Right ventricle myocardium superior (tissue), 1 donor: ENCODE data around the gene B3GNT7. TPM values are rescaled to one million over a fixed set of nuclear protein-coding genes. Genes with fewer than 3 reads are reported as not detected.

Experiments used
- ATAC-seq: fragments of 200-7000 bp; cut with Tn5 transposase; one replicate; pipeline ENCODE4 v1.9.1; 2020; ENCODE audit warnings: mild to moderate bottlenecking; ENCODE audit not compliant: poor library complexity
- DNase-seq: peaks from one replicate; pipeline ENCODE4 v3.0.0-alpha.2; 2020
- intact Hi-C: fragments of 100-400 bp; cut with DNase I; formaldehyde crosslinking; loops from one replicate; pipeline ENCODE4 v1.11.2; 2022
- total RNA-seq: library from RNA; stranded (reverse); fragmentation: NEBNext Ultra II Directional; extraction: Animal tissue kit (Norgen Biotek cat#: 25700); gene quantifications from one replicate; pipeline ENCODE4 v1.2.1, GENCODE V29; 2021
- donor health status: DM: no; HTN: yes; CAD: no; lungs with severe emphysema.

B3GNT7 gene
- total RNA-seq, 1 donor from 2014 or later = 7.7 TPM

GRCh38 chr2:231380307-231380706 is 15.2 kb upstream of the B3GNT7 start:
- intact Hi-C loops = no loop called here
- ATAC-seq (no peak), DNase-seq (no peak)

DNA sequence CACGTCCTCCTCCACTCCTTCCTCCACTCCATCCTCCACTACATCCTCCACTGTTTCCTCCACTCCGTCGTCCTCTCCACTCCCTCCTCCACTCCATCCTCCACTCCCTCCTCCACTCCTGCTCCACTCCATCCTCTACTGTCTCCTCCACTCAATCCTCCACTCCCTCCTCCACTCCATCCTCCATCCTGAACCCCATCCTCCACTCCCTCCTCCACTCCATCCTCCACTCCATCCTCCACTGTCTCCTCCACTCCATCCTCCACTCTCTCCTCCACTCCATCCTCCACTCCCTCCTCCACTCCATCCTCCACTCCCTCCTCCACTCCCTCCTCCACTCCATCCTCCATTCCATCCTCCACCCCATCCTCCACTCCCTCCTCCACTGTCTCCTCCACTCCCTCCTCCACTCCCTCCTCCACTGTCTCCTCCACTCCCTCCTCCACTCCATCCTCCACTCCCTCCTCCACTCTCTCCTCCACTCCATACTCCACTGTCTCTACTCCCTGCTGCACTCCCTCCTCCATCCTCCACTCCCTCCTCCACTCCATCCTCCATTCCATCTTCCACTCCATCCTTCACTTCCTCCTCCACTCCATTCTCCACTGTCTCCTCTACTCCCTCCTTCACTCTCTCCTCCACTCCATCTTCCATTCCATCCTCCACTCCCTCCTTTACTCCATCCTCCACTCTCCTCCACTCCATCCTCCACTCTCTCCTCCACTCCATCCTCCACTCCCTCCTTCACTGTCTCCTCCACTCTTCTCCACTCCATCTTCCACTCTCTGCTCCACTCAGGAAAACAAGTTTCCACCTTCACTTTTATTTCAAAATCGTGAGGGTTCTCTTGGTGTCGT is 14.3 kb upstream of the B3GNT7 start:
- ATAC-seq = no peak
- DNase-seq = no peak
- intact Hi-C loops = no loop called here

GRCh38 chr2:231382116-231382515 is 13.4 kb upstream of the B3GNT7 start:
- intact Hi-C loops = no loop called here
- ATAC-seq (no peak), DNase-seq (no peak)

DNA sequence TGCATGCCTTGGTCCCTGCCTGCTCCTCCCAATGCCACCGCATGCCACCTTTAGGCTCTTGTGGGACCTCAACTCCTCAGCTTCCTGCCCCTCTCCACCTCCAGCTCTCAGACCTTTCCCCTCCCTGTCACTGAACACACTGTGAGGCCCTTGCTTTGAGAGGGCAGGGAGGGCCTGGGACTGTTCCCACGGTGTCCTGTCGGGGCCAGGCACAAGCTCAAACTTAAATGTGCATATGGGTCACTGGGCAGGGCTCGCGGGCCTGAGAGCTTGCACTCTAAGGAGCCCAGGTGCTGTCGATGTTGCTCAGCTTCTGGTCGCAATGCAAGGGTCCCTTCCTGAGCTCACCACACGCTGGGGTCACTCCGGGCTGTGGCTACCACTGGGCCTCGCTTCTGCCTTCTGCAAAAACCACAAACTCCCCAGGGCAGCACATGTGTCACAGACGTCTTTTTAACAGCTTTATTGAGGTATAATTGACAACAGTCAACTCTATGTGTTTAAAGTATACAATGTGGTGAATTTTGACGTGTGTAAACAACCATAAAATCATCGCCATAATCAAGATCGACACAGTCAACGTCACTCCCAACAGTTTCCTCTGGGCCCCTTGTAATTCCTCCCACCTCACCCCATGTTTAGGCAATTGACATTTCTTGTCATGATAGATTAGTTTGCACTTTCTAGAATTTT is 11.9 kb upstream of the B3GNT7 start:
- ATAC-seq (no peak), DNase-seq (no peak)
- intact Hi-C loops = no loop called here

DNA sequence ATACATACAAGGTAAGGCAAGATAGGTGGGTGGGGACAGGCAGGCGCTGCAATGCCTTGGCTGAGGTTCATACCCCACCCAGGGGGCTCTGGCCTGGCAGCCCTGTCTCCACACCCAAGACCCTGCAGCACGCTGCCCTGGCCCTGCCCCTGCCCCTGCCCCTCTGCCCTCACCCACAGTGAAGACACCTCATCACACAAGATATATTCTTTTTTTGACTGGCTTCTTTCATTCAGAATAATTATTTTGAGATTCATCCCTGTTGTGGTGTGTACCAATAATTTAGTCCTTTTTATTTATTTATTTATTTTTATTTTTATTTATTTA is 11.4 kb upstream of the B3GNT7 start:
- ATAC-seq = no peak
- DNase-seq = no peak
- intact Hi-C loops = no loop called here

DNA sequence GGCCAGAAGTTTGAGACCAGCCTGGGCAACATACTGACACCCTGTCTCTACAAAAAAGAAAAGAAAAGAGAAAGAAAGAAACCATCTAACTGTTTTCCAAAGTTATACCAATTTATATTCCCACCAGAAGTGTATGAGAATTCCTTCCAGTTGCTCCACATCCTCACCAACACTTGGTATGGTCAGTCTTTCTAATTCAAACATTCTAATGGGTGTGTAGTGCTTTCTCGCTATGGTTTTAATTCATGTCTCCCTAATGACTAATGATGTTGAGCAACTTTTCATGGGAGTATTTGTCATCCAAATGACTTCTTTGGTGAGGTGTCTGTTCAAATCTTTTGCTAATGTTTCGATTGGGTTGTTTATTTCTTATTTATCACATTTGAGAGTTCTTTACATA is 10.5 kb upstream of the B3GNT7 start:
- no peak for ATAC-seq
- intact Hi-C loops = no loop called here
- DNase-seq = no peak

DNA sequence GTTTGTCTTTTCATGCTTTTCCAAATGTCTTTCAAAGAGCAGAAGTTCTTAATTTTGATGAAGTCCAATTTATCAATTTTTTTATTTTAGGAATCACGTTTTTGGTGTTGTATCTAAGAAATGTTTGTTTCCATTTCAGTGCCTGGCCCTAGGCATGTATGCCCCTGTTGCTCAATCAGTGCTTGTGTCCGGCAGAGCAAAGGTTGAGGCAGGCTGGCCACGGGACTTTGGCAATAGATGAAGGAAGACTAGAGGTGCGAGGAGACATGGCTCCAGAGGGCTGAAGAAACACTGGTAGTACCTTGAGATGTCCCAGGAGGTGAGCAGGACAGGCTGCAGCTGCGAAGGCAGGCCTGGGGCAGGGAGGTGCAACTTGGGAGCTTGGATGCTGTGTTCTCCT is 10.1 kb upstream of the B3GNT7 start:
- DNase-seq (no peak), ATAC-seq (no peak)
- intact Hi-C loops = no loop called here

DNA sequence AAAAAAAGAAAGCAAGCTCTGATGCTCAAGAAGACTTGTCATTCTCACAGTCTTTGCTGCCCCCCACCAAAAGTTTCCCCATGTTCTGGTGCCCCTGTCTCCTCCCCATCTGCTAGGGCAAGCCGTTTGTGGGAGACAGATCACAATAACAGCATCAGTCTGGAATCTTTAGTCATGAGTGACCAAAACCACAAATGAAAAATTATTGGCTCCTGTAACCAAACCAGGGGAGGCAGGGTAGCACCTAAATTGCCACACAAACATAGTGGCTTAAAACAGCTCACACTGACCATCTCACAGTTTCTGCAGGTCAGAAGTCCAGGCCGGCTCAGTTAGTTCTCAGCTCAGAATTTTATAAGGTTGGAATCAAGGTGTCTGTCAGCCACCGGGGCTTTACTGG is 9.1 kb upstream of the B3GNT7 start:
- ATAC-seq = no peak
- intact Hi-C loops = no loop called here
- no peak for DNase-seq

GRCh38 chr2:231387904-231388724 is 7.4 kb upstream of the B3GNT7 start:
- ATAC-seq = peak; percentile 79
- intact Hi-C loops = no loop called here
- peak; percentile 82 for DNase-seq

DNA sequence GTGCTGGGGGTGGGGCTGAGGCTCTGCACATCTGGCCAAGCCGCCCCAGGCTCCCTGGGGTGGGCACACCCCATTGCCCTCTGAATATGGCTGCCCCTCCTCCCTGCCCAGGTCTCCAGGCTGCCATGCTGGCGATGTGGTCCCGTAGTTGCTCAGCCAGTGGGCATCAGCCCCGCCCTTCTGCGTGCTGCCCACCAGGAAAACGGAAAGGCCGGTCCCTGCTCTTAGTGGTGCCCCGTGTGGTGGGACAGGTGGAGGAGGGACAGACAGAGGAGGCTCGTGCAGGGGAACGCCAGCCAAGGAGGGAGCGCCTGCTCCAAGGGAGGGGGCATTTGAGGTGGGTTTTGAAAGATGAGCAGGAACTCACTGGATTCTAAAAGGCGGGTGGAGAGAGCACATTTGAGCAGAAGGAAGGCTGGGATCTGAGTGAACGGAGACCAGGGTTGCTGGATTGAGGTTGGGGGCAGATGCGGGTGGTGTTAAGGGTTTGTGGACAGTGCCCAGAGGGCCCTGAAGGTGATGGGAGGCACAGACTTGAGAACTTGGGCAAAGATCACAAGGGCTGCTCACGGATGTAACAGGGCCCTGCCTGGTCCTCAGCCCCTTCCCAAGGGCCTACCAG is 6.7 kb upstream of the B3GNT7 start:
- DNase-seq (no peak), ATAC-seq (no peak)
- intact Hi-C loops = no loop called here

GRCh38 chr2:231390667-231391066 is 4.8 kb upstream of the B3GNT7 start:
- intact Hi-C loops = no loop called here
- ATAC-seq = no peak
- DNase-seq = peak; percentile 38

- no peak for ATAC-seq
These were observed 3.5 kb upstream of the B3GNT7 start for GRCh38 chr2:231391981-231392380.

DNA sequence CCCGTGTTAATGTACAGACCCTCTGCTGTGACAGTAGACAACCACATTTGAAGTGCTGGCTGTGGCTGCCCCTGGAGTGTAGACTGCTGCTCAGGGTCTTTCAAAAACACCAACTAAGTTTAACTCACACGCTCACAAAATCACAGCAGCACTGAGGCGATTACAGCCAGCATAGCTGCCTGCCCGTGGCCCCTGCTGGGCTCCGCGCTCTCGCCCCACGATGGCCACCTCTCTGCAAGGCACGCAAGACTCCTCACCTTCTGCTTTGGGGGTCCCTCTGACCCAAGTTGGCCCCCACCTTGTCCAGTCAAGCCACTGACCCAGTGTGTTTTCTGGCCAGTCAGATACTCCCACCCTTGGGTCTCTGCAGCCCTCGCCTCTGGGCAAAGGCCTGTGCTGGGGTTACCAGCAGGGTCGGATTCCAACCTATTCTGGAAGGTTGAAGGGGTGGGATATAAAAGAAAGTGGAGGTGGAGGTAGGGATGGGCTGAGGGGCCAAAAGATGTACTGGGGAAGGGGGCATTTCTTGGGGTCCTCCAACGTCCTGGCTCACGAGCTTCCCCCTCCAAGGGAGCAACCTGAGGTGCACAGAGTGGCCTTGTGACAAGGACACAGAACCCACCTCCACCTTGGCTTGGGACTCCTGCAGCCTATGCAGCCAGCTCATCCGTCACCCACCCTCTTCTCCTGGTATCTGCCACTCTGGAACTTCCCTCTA is 2.9 kb upstream of the B3GNT7 start:
- DNase-seq = peak; percentile 16
- ATAC-seq = no peak
- intact Hi-C loops = no loop called here

More at GRCh38 chr2:231391981-231392380, 3.5 kb upstream of the B3GNT7 start:
- intact Hi-C loops = no loop called here
- DNase-seq = peak; percentile 0

DNA sequence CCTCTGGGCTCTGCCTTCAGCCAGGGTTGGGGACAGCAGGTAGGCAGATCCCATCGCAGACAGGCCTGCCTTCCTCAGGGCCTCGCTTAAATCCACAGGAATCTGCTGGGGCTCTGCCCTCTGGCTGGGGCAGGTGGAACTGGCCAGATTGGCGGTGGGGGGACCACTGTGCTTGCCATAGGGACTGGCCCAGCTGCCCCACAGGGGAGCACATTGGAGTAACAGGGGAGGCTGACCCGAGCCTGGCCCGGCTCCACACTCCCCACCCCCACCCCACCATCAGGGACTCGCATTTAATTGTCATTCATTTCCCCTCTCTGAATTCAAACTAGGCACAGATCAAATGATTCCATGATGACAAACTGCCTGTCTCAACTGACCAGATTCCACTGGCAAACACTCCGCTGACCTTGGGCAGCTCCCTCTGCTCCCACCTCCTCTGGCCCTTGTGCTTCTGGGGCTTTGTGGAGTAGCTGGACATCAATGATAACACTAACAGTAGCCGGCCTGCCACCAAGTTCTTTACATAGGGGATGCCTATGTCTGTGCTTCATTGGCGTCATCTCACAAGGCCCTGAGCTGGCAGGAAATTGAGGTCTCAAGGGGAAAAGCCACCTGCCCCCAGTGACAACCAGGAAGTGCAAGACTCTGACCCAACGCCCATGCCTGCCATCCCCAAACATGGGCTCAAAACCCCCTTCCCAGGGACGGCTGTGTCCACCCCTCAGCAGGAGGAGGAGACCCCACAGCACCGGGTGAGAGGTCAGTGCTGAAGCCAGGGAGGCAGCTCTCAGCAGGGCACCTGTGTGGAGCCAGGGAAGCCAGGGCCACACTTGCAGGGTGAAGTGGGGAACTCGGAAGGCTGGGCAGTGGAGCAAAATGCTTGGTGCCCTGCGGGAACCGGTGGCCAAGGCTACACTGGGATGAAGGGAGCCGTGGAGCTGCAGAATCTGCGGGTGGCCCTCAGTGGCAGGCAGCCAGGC is 2.1 kb upstream of the B3GNT7 start:
- peak; percentile 39 for DNase-seq
- no peak for ATAC-seq
- intact Hi-C loops = no loop called here

- peak; percentile 19 for ATAC-seq
- intact Hi-C loops = loop anchor here (5.0 kb wide), 1 partner anchor 97 kb away; no protein-coding TSS in a partner anchor
These were observed 1.0 kb upstream of the B3GNT7 start for GRCh38 chr2:231394211-231395141.

More at GRCh38 chr2:231394211-231395141, 1.0 kb upstream of the B3GNT7 start:
- DNase-seq = peak; percentile 40
